Fibroblast of skin of left biceps (primary cell): ENCODE measurements around the gene WNT2.
"Not testable (repeated sequence)": the region's sequence is repeated elsewhere in the genome, so short reads cannot be mapped to it uniquely, and the experiment has no call there.

Experiments
- DNase-seq, 2 experiments: peaks; one replicate each; pipeline ENCODE4 v3.0.0-alpha.2; 2013; ENCODE audit warnings: low read depth in 2 of 2

WNT2 gene

DNA sequence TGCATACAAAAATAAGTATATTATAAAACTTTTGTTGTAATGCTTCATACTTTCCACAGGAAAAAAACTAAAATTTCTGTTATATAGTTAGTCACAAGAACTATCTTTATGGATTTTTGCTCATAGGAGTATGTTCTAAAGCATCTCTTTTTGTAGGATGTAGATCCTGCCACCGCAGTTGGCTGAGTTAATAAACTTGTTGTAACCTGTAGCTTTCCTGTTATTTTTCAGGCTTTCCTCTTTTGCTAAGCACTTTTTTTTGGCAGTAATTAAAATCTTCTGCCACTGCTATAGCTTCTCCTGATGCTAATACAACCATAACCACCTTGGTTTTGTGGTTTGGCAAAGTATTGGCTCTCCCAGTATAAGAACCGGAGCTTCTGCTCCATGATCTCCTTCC lies 60.3 kb downstream of the WNT2 start:
- no peak for DNase-seq

- peak; percentile 82 to 86 for DNase-seq
Observed at GRCh38 chr7:117259615-117260014, 63.2 kb downstream of the WNT2 start.

- DNase-seq, result peak; percentile 89
Observed at GRCh38 chr7:117251687-117252086, 71.2 kb downstream of the WNT2 start.

- no peak for DNase-seq
Observed at GRCh38 chr7:117250801-117251200, 72.1 kb downstream of the WNT2 start.

- no peak for DNase-seq
Observed at GRCh38 chr7:117250245-117250644, 72.6 kb downstream of the WNT2 start.

DNA sequence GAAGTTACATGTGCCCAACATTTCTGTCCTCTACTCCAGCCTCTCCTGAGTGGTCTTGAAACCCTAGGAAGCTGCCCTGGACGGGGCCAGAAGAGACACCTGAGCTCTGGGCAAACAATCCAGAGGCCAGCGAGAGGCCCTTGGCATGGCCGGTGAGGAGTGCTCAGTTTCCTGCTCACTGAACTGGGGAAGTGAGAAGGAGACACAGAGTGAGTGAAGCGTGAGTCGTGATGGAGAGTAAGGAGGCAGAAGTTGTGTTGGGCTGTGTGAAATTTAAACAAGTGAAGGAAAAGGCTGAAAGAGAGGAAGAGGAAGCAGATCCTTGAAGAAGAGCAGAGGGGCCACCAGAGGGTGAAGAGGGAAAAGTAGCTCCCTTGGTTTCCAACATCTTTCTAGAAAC lies 73.2 kb downstream of the WNT2 start:
- no peak for DNase-seq

- DNase-seq, result no peak
Observed at GRCh38 chr7:117248829-117249228, 74.0 kb downstream of the WNT2 start.

- DNase-seq, result no peak
Observed at GRCh38 chr7:117247809-117248208, 75.0 kb downstream of the WNT2 start.

DNA sequence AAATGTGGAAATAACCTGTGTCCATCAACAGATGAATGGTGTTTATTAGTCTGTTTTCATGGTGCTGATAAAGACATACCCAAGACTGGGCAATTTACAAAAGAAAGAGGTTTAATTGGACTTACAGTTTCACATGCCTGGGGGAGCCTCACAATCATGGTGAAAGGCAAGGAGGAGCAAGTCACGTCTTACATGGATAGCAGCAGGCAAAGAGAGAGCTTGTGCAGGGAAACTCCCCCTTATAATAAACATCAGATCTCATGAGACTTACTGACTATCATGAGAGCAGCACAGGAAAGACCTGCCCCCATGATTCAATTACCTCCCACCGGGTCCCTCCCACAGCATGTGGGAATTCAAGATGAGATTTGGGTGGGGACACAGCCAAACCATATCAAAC lies 77.2 kb downstream of the WNT2 start:
- not testable (repeated sequence) for DNase-seq

DNA sequence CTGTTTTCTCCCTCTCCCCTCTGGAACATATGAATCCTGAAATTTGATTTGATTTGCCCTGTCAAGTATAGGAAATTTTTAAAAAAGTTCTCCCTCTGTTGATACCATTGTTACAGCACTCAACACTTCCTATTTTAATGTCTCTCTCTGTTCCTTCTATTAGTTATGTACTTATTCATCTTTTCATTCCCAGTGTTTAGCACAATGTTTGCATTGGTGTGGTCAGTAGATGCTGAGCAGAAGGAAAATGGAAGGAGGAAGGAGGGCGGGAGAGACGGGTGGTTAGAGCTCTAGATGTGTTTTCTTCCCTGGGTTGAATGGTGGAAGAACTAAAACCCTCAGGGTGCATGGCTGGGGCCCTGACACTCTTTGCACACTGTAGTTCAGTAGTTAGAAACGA lies 79.5 kb downstream of the WNT2 start:
- no peak for DNase-seq

GRCh38 chr7:117241088-117241487 lies 81.8 kb downstream of the WNT2 start:
- no peak for DNase-seq

GRCh38 chr7:117238937-117239336 lies 83.9 kb downstream of the WNT2 start:
- DNase-seq, result no peak

DNA sequence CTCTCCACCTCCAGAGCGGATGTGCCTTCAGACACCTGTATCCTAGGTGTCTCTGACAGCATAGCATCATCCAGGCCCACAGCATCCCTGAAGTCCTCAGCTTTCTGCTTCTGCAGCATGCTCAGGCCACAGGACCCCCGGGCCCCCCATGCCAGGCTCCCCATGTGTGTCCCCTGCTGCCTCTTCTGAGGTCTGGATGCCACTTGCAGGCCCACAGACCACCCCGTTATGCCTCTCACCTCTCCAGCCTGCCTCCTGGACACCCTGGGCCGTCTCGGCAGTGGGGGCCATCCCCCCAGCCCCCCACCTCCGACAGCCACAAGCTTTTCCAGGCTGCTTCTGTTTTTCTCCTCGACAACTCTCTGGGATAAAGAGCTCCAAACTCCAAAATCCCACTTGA lies 84.4 kb downstream of the WNT2 start:
- DNase-seq, result no peak

GRCh38 chr7:117237646-117238045 lies 85.2 kb downstream of the WNT2 start:
- DNase-seq, result no peak

GRCh38 chr7:117231047-117231359 lies 91.9 kb downstream of the WNT2 start:
- no peak for DNase-seq

- peak; percentile 81 to 85 for DNase-seq
Observed at GRCh38 chr7:117230276-117231046, 92.4 kb downstream of the WNT2 start.

- no peak for DNase-seq
Observed at GRCh38 chr7:117229350-117229749, 93.5 kb downstream of the WNT2 start.

- DNase-seq, result no peak
Observed at GRCh38 chr7:117227091-117227490, 95.8 kb downstream of the WNT2 start.

GRCh38 chr7:117225536-117225935 lies 97.3 kb downstream of the WNT2 start:
- DNase-seq, result no peak
